GM18951 (cell line): Measurements from ENCODE around the gene OTOP2.
"Not testable (repeated sequence)": the region's sequence is repeated elsewhere in the genome, so short reads cannot be mapped to it uniquely, and the experiment has no call there.

Source experiments
- POLR2A ChIP-seq: IDR thresholded peaks from 4 replicates; pipeline ENCODE4 v1.6.1; 2011; ENCODE audit warnings: mild to moderate bottlenecking; ENCODE audit not compliant: insufficient read length, insufficient read depth; ENCODE audit errors: extremely low read depth
- in situ Hi-C: fragments of 300-500 bp; cut with MboI; formaldehyde crosslinking; loops from one replicate; pipeline ENCODE4 v1.12.0; 2022; ENCODE audit warnings: low sequenced_read_pairs, mixed read lengths, inconsistent platforms; ENCODE audit not compliant: unreplicated experiment

The OTOP2 gene

GRCh38 chr17:74892013-74892841 is 31.8 kb upstream of the OTOP2 start:
- in situ Hi-C loops = no loop called here
- no peak for TF ChIP-seq POLR2A

GRCh38 chr17:74892974-74893911 is 30.8 kb upstream of the OTOP2 start, which contains the start of gene FADS6:
Gene FADS6, minus strand, starts transcription at chr17:74893633. Its CDS starts 38 bp downstream, at chr17:74893595.
- TF ChIP-seq POLR2A = no peak
- in situ Hi-C loops = no loop called here

GRCh38 chr17:74893936-74894671 is 30.0 kb upstream of the OTOP2 start:
- in situ Hi-C loops = no loop called here
- no peak for TF ChIP-seq POLR2A

GRCh38 chr17:74898376-74898946 is 25.6 kb upstream of the OTOP2 start:
- in situ Hi-C loops = no loop called here
- no peak for TF ChIP-seq POLR2A

GRCh38 chr17:74900208-74900607 is 23.9 kb upstream of the OTOP2 start:
- in situ Hi-C loops = no loop called here
- no peak for TF ChIP-seq POLR2A

GRCh38 chr17:74901353-74902135 is 22.5 kb upstream of the OTOP2 start:
- in situ Hi-C loops = no loop called here
- no peak for TF ChIP-seq POLR2A

- TF ChIP-seq POLR2A = no peak
- in situ Hi-C loops = no loop called here
These were observed 21.0 kb upstream of the OTOP2 start for GRCh38 chr17:74903034-74903433.

GRCh38 chr17:74903671-74904070 is 20.4 kb upstream of the OTOP2 start:
- in situ Hi-C loops = no loop called here
- no peak for TF ChIP-seq POLR2A

- no peak for TF ChIP-seq POLR2A
- in situ Hi-C loops = no loop called here
These were observed 19.2 kb upstream of the OTOP2 start for GRCh38 chr17:74904687-74905409.

- in situ Hi-C loops = not testable (repeated sequence)
These were observed 17.8 kb upstream of the OTOP2 start for GRCh38 chr17:74906214-74906793.

GRCh38 chr17:74907012-74907411 is 17.1 kb upstream of the OTOP2 start:
- in situ Hi-C loops = no loop called here
- TF ChIP-seq POLR2A = no peak

GRCh38 chr17:74909097-74909496 is 15.0 kb upstream of the OTOP2 start:
- in situ Hi-C loops = not testable (repeated sequence)

- in situ Hi-C loops = not testable (repeated sequence)
These were observed 12.7 kb upstream of the OTOP2 start for GRCh38 chr17:74911423-74911822.
